Measurements from ENCODE around the gene RFPL2.
A peak's percentile ranks its signal among the peaks of the same experiment; 100 is the strongest.
"Not testable (repeated sequence)": the region's sequence is repeated elsewhere in the genome, so short reads cannot be mapped to it uniquely, and the experiment has no call there.

RFPL2 gene

DNA sequence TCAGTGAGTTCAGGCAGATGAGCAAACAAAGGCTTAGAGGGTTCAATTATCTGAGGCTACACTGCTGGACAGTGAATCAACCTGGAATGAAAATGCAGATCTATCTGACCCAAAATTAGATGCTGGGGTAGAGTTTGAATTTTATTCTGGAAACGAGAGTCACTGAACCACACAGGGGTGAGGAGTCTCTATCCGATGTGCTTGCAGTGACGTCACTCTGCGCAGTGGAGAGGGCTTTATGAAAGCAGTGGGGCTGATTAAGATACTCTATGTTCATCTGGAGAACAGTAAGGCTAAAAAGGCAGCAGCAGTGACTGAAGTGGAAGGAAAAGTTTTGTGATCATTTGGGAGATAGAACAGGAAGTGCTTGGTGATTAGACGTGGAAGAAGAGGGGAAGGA is 44.5 kb downstream of the RFPL2 start:
- not testable (repeated sequence) for FAIRE-seq

GRCh38 chr22:32158712-32159533 is 46.0 kb downstream of the RFPL2 start, which contains the start of gene C22orf42:
C22orf42 (minus strand) TSS chr22:32159303; CDS start chr22:32159215, 88 bp downstream.
- FAIRE-seq: peak; percentile 24

- not testable (repeated sequence) for FAIRE-seq
These were observed 47.2 kb downstream of the RFPL2 start for GRCh38 chr22:32157632-32158031.

- not testable (repeated sequence) for FAIRE-seq
These were observed 50.1 kb downstream of the RFPL2 start for GRCh38 chr22:32154727-32155126.

GRCh38 chr22:32151641-32152040 is 53.2 kb downstream of the RFPL2 start:
- FAIRE-seq: not testable (repeated sequence)

DNA sequence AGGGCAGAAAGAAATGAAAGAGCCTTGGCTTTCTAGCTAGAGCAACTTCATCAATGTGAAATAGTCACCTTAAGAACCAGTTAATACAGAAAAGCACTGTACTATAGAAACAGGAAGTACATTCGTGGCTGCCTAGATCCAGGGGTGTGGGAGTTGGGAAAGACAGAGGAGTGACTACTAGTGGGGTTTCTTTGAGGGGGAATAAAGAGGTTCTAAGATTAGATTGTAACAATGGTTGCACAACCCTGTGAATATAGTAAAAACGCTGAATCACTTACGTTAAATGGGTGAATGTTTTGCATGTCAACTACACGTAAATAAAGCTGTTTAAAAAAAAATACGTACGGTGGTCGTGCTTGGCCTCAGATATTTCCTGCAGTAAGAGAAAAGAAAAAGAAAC is 54.2 kb downstream of the RFPL2 start:
- not testable (repeated sequence) for FAIRE-seq

- not testable (repeated sequence) for FAIRE-seq
These were observed 56.5 kb downstream of the RFPL2 start for GRCh38 chr22:32148372-32148771.

DNA sequence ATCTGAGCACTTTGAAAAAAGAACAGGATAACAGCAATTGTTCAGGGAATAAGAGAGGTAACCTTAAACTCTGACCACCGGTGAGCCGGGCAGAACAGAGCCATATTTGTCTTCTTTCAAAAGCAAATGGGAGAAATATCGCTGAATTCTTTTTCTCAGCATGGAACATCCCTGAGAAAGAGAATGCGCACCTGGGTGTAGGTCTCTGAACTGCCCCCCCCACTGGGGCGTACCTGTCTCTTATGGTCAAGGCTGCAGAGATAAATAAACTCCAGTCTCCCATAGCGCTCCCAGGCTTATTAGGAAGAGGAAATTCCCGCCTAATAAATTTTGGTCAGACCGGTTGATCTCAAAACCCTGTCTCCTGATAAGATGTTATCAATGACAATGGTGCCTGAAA is 57.7 kb downstream of the RFPL2 start:
- FAIRE-seq: not testable (repeated sequence)

- FAIRE-seq: no peak
These were observed 60.2 kb downstream of the RFPL2 start for GRCh38 chr22:32144496-32145274.

DNA sequence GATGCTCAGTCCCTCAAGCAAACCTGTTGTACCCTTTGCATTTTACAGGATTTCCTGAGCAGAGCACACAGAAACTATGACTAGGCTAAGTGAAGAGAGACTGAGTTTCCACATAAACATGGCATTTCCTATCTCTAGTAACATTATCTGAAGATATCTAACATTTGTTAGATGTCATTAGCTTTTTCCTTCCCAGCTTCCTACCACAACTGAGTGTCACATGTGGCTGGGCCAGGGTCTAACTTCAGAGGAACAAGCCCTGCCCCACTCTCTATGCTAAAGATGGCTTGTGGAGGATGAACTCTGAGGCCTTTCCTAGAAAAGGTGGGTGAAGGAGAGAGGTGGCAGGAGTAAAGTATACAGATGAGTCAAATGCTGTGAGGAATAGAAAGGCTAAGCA is 62.3 kb downstream of the RFPL2 start:
- no peak for FAIRE-seq

- not testable (repeated sequence) for FAIRE-seq
These were observed 64.2 kb downstream of the RFPL2 start for GRCh38 chr22:32140688-32141087.
